ENCODE data around the gene INAFM1. TPM values are rescaled to one million over a fixed set of nuclear protein-coding genes. Genes with fewer than 3 reads are reported as not detected.

Gene INAFM1
- total RNA-seq, 4 donors from 2014 or later = 6.0 to 13.6 (median 8.2) TPM

DNA sequence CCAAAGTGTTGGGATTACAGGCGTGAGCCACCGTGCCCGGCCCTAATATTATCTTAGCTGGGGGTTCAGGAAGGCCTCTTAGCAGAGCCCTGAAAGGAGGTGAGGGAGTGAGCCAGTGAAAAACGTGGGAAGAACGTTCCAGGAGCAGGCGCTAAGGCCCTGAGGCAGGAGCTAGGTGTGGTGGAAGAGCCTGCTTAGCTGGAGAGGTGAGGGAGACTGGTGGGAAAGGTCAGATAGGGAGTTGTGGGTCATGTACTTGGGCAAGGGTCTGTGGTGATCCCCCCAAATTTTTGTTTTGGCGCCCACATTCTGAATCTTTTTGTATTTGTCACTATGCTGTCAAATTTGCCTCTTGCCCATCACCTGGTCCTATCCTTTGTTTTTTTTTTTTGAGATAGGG, 5.1 kb upstream of the INAFM1 start:
- no peak overlapping the region for H3K4me3 ChIP-seq (ENCODE audit: low read depth, poor library complexity, severe bottlenecking)
- no peak for TF ChIP-seq POLR2A (IDR thresholded peaks at IDR 0.05)
- TF ChIP-seq, protein P1, sequence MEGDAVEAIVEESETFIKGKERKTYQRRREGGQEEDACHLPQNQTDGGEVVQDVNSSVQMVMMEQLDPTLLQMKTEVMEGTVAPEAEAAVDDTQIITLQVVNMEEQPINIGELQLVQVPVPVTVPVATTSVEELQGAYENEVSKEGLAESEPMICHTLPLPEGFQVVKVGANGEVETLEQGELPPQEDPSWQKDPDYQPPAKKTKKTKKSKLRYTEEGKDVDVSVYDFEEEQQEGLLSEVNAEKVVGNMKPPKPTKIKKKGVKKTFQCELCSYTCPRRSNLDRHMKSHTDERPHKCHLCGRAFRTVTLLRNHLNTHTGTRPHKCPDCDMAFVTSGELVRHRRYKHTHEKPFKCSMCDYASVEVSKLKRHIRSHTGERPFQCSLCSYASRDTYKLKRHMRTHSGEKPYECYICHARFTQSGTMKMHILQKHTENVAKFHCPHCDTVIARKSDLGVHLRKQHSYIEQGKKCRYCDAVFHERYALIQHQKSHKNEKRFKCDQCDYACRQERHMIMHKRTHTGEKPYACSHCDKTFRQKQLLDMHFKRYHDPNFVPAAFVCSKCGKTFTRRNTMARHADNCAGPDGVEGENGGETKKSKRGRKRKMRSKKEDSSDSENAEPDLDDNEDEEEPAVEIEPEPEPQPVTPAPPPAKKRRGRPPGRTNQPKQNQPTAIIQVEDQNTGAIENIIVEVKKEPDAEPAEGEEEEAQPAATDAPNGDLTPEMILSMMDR (IDR thresholded peaks at IDR 0.05) = no peak
- DNase-seq (ENCODE audit: low spot score in 2 of 2) = no peak
- WGBS, 2 donors = 64 to 69% methylated on average over 7 of the region's 7 CpGs
- intact Hi-C loops (cut with DNase I; ENCODE audit: low total_unique reads) = no loop called here

DNA sequence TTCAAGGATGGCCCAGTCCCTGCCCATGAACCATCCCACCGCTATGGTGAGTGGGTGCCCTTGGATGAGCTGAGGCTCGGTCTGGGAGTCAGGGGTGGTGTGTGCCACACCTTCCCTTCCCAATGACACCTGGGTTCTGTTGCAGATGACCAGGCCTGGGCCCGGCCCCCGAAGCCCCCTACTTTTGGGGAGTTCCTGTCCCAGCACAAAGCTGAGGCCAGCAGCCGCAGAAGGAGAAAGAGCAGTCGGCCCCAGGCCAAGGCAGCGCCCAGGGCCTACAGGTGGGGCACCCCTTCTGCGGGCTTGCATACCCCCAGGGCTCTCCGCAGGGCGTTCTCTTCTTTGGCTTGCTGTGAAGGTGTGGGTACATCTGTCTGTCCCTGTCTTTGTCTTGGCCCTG, 4.3 kb upstream of the INAFM1 start:
- intact Hi-C loops (cut with DNase I; ENCODE audit: low total_unique reads) = no loop called here
- TF ChIP-seq POLR2A (IDR thresholded peaks at IDR 0.05) = no peak
- TF ChIP-seq, protein P1 (IDR thresholded peaks at IDR 0.05) = no peak
- WGBS, 2 donors = 90 to 92% methylated on average over 4 to 10 of the region's 10 CpGs
- no peak for DNase-seq (ENCODE audit: low spot score in 2 of 2)
- no peak overlapping the region for H3K4me3 ChIP-seq (ENCODE audit: low read depth, poor library complexity, severe bottlenecking)

DNA sequence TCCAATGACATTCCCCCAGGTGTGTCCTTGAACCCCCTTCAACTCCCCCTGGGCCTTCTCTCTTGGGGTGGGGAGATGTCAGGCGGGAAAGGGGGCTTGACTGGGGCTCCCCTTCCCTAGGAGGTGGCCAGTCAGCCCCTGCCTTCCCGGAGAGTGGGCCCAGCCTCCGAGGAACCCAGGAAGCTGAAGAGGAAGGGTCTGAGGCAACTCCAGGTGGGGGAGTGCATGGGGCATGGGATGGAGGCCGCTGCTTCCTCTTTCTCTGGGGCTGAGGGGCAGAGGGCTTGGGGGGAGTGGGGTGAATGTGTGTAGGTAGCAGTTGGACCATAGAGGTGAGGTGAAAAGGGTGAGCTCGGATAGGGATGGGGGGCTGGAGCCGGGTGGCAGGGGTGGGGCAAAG, 2.7 kb upstream of the INAFM1 start:
- no peak overlapping the region for H3K4me3 ChIP-seq (ENCODE audit: low read depth, poor library complexity, severe bottlenecking)
- WGBS, 2 donors = 63% methylated on average over 6 of the region's 6 CpGs
- no peak for DNase-seq (ENCODE audit: low spot score in 2 of 2)
- intact Hi-C loops (cut with DNase I; ENCODE audit: low total_unique reads) = no loop called here
- TF ChIP-seq, protein P1 (IDR thresholded peaks at IDR 0.05) = no peak
- TF ChIP-seq POLR2A (IDR thresholded peaks at IDR 0.05) = no peak

DNA sequence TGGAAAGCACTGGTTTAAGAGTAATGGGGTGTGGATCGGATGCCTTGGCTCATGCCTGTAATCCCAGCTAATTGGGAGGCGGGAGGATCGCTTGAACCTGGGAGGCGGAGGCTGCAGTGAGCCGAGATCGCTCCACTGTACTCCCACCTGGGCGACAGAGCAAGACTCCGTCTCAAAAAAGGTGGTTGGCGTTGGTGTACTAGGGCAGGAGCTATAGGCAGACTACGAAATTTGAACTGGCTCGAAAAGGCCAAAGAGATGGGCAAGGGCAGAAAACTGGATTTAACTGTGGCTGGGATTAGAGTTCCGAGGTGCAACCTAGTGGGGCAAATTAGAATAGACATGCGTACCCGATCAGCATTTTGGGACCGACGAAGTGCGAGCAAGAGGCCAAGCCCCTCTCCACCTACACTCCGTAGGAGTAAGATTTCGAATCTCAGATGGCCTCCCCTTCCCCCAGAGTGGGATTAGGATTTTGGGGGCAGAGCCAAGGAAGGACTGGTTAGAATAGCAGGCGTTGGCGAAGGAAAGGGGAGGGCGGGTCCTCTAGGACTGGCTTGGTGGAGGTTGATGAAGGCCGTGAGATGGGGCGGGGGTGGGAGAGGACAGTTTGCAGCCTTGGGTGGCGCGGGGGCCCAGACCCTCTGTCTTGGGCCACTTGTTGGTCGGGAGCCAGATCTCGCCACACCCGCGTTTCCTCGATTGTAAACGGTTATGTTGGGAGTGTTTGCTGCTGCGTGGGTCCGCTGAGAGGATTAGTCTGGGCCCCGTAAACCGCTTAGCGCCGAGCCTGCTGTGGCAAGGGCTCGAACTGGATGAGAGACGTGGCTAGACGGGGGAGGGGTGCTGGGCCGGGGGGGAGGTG, 2.0 kb upstream of the INAFM1 start:
- TF ChIP-seq POLR2A (IDR thresholded peaks at IDR 0.05) = no peak
- TF ChIP-seq, protein P1 (IDR thresholded peaks at IDR 0.05) = no peak
- intact Hi-C loops (cut with DNase I; ENCODE audit: low total_unique reads) = no loop called here
- WGBS, 2 donors = 14 to 20% methylated on average over 39 to 40 of the region's 42 CpGs
- H3K4me3 ChIP-seq (ENCODE audit: low read depth, poor library complexity, severe bottlenecking) = peak overlapping the region; percentile 75
- peak; percentile 51 to 93 for DNase-seq (ENCODE audit: low spot score in 2 of 2)

DNA sequence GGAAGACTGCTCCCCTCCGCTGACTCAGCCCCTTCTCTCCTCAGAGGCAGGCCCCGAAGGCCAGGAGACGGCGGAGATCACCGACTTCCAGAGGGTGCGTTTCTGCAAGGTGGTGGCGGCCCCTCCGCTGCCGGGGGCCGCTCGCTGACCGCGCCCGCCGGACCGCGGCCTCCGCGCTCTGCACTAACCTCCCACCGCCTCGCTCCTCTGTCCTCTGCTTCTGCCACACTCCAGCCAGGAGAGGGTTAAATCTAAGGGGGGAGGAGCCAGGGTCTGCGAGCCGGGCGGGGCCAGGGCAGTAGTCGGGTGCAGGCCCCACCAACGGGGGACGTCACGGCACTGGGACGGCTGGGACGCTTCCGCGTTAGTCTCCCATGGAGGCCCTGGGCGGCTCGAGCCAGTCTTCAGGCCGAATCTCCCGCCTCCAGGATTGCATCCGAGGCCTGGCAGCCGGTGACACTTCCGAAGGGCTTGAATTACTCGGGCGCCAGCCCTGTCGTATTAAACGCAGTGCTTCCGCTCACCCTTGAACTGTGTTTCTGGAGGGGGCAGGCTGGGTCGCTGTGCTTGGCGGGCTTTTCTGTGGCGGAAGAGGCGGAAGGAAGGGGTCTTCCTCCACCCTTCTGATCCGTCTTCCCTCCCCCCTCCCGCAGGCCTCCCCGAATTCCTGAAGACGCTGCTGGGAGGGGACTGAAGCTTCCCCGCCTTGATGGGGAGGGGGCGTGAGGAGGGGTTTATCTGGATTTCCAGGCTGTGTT, 1.2 kb upstream of the INAFM1 start:
- WGBS, 2 donors = 1 to 2% methylated on average over 26 to 31 of the region's 54 CpGs
- TF ChIP-seq, protein P1 (IDR thresholded peaks at IDR 0.05) = no peak
- TF ChIP-seq POLR2A (IDR thresholded peaks at IDR 0.05) = peak in 1 of 2 donors; percentile 56
- intact Hi-C loops (cut with DNase I; ENCODE audit: low total_unique reads) = no loop called here
- peak; percentile 94 to 98 for DNase-seq (ENCODE audit: low spot score in 2 of 2)
- H3K4me3 ChIP-seq (ENCODE audit: low read depth, poor library complexity, severe bottlenecking) = peak overlapping the region; percentile 75

Data from lower leg skin (tissue), 4 donors.